Measurements from ENCODE around the gene IZUMO1R. TPM values are rescaled to one million over a fixed set of nuclear protein-coding genes. Genes with fewer than 3 reads are reported as not detected.
A peak's percentile ranks its signal among the peaks of the same experiment; 100 is the strongest.

The IZUMO1R gene
- total RNA-seq (2021), result not detected in 2 replicates
- long read RNA-seq, result 0 reads

DNA sequence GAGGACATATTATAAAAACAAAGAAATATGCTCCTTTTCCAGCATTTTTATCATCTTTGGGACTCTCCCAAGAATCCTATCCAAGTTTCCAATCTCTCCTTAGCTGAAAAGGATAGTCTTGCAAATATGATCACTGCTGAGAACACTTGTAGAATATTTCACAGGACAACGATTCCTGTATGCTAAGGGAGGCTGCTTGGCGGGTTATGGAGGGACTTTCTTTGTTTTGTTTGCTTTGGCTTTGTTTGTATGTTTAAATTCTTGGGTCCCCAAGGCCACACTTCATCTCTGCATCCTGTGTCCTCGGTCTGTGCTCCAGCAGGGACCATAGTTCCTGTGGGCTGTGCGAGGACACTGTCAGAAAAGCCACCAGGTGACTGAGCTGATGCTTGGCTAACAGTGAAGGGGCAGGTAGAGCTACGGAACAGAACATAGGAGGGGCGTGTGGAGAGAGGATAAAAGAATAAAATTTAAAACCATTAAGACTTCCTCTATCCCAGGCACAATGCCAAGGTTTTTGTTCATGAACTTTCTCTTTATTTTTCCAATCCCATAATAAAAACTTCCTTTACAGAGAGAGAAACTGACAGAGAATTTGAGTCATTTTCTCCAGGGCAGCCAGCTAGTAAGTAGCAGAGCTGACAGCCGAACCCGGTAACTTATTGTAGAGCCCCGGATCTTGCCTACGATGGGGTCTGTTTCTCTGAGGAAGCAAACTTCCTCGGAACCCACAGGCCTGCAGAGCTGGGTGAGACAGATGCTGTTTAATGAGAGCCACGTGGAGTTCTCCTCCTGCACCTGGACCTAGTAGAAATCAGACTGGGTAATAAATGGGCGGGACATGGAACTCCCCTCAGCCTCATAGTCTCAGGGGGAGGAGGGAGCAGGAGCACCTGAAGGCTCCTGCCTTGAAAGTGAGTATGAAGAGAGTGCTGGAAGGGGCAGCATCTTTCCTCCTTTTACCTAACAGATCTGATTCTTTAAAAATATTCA is at the start of gene IZUMO1R:
TSS of gene IZUMO1R (plus strand) at position 615 of the 993 bp plus-strand sequence. CDS start 1,057 bp downstream, outside the sequence.
- H3K14ac ChIP-seq (ENCODE audit: insufficient read depth, low read length), result no peak within 1 kb of the TSS; the same call in 1 of the 2 replicates
- Mint-ChIP-seq H3K9me3 (no peaks in the 10 kb centered on the region), H3K4me3 (no peak within 1 kb of the TSS), H3K4me1 (peaks cover 18 to 22% of the 10 kb centered on the region in 2 experiments), H3K27me3 (ENCODE audit: low read depth) (no peaks in the 10 kb centered on the region; the same call in 1 of the 2 replicates), H3K27ac (peak within 1 kb of the TSS in 2 of 3 experiments; percentile 29 to 46; a peak in 1 of 7 replicates), H3K36me3 (ENCODE audit: insufficient read depth in 1 of 3, low read depth in 3 of 3) (no peaks in the 10 kb centered on the region)
- H3K56ac ChIP-seq (ENCODE audit: insufficient read length, low read depth, low read length), result no peak within 1 kb of the TSS
- no peak within 1 kb of the TSS for H3K4ac ChIP-seq (ENCODE audit: low read depth, low read length)
- H3K18ac ChIP-seq (ENCODE audit: insufficient read length, low read depth, low read length), result no peak within 1 kb of the TSS
- H4K8ac ChIP-seq (replicated peaks; ENCODE audit: insufficient read length, low read depth, low read length), result no peak within 1 kb of the TSS
- no peaks in the 10 kb centered on the region for H3K27me3 ChIP-seq (ENCODE audit: insufficient read depth, low read length)
- no peak within 1 kb of the TSS for H4K91ac ChIP-seq (ENCODE audit: insufficient read length, low read depth, low read length)
- H3K4me2 ChIP-seq (ENCODE audit: insufficient read depth, insufficient read length, low read length), result no peak within 1 kb of the TSS
- H2BK20ac ChIP-seq (ENCODE audit: low read depth, low read length, poor library complexity, severe bottlenecking), result no peak within 1 kb of the TSS
- no peak for TF ChIP-seq CTCF (conservative IDR thresholded peaks at IDR 0.05)
- H3K79me2 ChIP-seq (ENCODE audit: insufficient read depth, low read length), result no peaks in the 10 kb centered on the region
- no peak for DNase-seq
- H3K23me2 ChIP-seq (ENCODE audit: insufficient read length, low read depth, low read length, poor library complexity, severe bottlenecking), result no peaks in the 10 kb centered on the region
- H2BK15ac ChIP-seq (ENCODE audit: low read depth, low read length), result no peak within 1 kb of the TSS
- H3K9me3 ChIP-seq (ENCODE audit: control insufficient read depth, low read depth, low read length), result no peaks in the 10 kb centered on the region
- no peak within 1 kb of the TSS for H2AK5ac ChIP-seq (ENCODE audit: insufficient read length, low read length)
- H3K79me1 ChIP-seq (ENCODE audit: insufficient read depth, low read depth, low read length, poor library complexity, severe bottlenecking), result no peaks in the 10 kb centered on the region
- no CpG with 5 or more reads among the region's 13 CpGs for WGBS (ENCODE audit: extremely low coverage, insufficient read length, low lambda C conversion rate)
- no peak within 1 kb of the TSS for H2BK12ac ChIP-seq (ENCODE audit: insufficient read length, low read depth, low read length)
- no peak within 1 kb of the TSS for H2BK5ac ChIP-seq (ENCODE audit: insufficient read length, low read length)
- no peak within 1 kb of the TSS for H3T11ph ChIP-seq (ENCODE audit: low read length)
- H2AFZ ChIP-seq (ENCODE audit: low read length), result no peak within 1 kb of the TSS
- peaks cover 2% of the 10 kb centered on the region; the same call in 1 of the 2 replicates for H3K4me1 ChIP-seq (ENCODE audit: insufficient read depth, low read length)
- no peak within 1 kb of the TSS for H3K23ac ChIP-seq (ENCODE audit: insufficient read length, low read depth, low read length)
- H3K27ac ChIP-seq (ENCODE audit: insufficient read length, low read depth, low read length), result no peak within 1 kb of the TSS
- no peak within 1 kb of the TSS for H3K9ac ChIP-seq (ENCODE audit: extremely low read depth, insufficient read length, low read length)
- H4K20me1 ChIP-seq (ENCODE audit: control insufficient read depth, insufficient read depth, insufficient read length), result no peaks in the 10 kb centered on the region
- no peak within 1 kb of the TSS for H4K5ac ChIP-seq (ENCODE audit: insufficient read length, low read depth, low read length)
- H2BK120ac ChIP-seq (ENCODE audit: low read depth, low read length, poor library complexity, severe bottlenecking), result no peak within 1 kb of the TSS

Data from H9 (cell line).